Mesothelial cell of epicardium (in vitro differentiated cells): Measurements from ENCODE around the gene FSTL5. TPM values are rescaled to one million over a fixed set of nuclear protein-coding genes. Genes with fewer than 3 reads are reported as not detected.

ENCODE experiments used
- DNase-seq, 2 experiments: peaks; one replicate each; pipeline ENCODE4 v3.0.0; 2021; ENCODE audit warnings: low spot score in 2 of 2; ENCODE audit not compliant: unreplicated experiment in 2 of 2
- H3K27ac Mint-ChIP-seq: 2 replicates; pipeline ENCODE4 v1.8.0; 2021; ENCODE audit warnings: mixed read lengths
- H3K27me3 Mint-ChIP-seq: 2 replicates; pipeline ENCODE4 v1.8.0; 2021; ENCODE audit warnings: low read depth, mixed read lengths
- H3K36me3 Mint-ChIP-seq: 2 replicates; pipeline ENCODE4 v1.8.0; 2021; ENCODE audit warnings: mixed read lengths
- H3K4me1 Mint-ChIP-seq: 2 replicates; pipeline ENCODE4 v1.8.0; 2021; ENCODE audit warnings: mixed read lengths
- H3K4me3 Mint-ChIP-seq: 2 replicates; pipeline ENCODE4 v1.8.0; 2021; ENCODE audit warnings: mild to moderate bottlenecking, moderate library complexity, mixed read lengths
- H3K9me3 Mint-ChIP-seq: 2 replicates; pipeline ENCODE4 v1.8.0; 2021; ENCODE audit warnings: mixed read lengths
- CTCF ChIP-seq: fragments of 200-600 bp; sonication (generic); IDR thresholded peaks from one replicate; pipeline ENCODE4 v1.5.0; 2021; ENCODE audit warnings: antibody characterized with exemption; ENCODE audit not compliant: unreplicated experiment
- total RNA-seq: library from RNA; stranded (reverse); gene quantifications from 3 replicates; pipeline ENCODE4 v1.2.1, GENCODE V29; 2021

Gene FSTL5
- total RNA-seq, 1 donor from 2014 or later = 0.04 TPM

- no peak for TF ChIP-seq CTCF
- Mint-ChIP-seq H3K27ac (no peak overlapping the region), H3K4me3 (no peak overlapping the region), H3K27me3 (no peaks in the 10 kb centered on the region), H3K36me3 (no peaks in the 10 kb centered on the region), H3K4me1 (no peaks in the 10 kb centered on the region), H3K9me3 (no peaks in the 10 kb centered on the region)
- no peak for DNase-seq
These were observed 459.8 kb downstream of the FSTL5 start for GRCh38 chr4:161704040-161704439.

DNA sequence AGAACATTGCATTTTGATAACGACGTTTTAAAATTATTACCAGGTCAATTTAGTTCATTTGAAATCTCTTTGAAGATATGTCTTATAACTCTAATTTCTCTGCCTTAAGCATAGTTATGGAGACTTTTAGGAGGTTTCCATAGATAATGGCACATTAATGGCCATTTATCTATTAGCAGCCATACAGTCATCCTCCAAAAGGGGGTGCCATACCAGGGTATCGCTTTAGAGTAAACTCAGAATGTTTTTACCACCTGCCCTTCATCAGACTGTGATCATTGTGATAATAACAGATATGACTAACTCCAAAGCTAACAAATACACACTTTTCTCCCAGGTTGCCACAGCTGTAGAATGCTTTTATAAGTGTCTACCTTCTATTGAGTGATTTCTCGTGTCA, 461.5 kb downstream of the FSTL5 start:
- H3K27me3 Mint-ChIP-seq = no peaks in the 10 kb centered on the region
- TF ChIP-seq CTCF = no peak
- no peaks in the 10 kb centered on the region for H3K4me1 Mint-ChIP-seq
- H3K36me3 Mint-ChIP-seq = no peaks in the 10 kb centered on the region
- DNase-seq = no peak
- H3K9me3 Mint-ChIP-seq = no peaks in the 10 kb centered on the region
- no peak overlapping the region for H3K27ac Mint-ChIP-seq
- H3K4me3 Mint-ChIP-seq = no peak overlapping the region

GRCh38 chr4:161696944-161697343, 466.9 kb downstream of the FSTL5 start:
- DNase-seq = no peak
- no peaks in the 10 kb centered on the region for H3K27me3 Mint-ChIP-seq
- H3K4me1 Mint-ChIP-seq = no peaks in the 10 kb centered on the region
- no peak overlapping the region for H3K27ac Mint-ChIP-seq
- no peaks in the 10 kb centered on the region for H3K36me3 Mint-ChIP-seq
- TF ChIP-seq CTCF = no peak
- no peaks in the 10 kb centered on the region for H3K9me3 Mint-ChIP-seq
- no peak overlapping the region for H3K4me3 Mint-ChIP-seq

DNA sequence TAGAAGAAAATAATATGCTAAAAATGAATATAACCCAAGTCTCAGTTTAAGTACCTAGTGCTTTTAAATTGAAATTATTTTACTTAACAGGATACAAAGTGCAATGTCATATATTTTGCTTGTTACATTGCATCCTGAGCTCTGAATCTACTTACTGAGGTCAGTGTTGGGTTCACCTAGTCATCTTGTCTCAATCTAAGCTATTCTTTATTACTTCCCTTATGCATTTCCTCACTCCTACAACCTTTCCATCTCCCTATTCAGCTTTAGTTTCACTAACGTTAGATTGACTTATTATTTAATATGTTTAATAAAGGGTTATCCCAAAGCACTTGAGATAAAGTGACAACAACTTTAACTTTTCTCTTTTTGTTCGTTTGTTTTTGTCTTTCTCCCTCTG, 483.7 kb downstream of the FSTL5 start:
- Mint-ChIP-seq H3K4me1 (no peaks in the 10 kb centered on the region), H3K27ac (no peak overlapping the region), H3K27me3 (no peaks in the 10 kb centered on the region), H3K36me3 (no peaks in the 10 kb centered on the region), H3K4me3 (no peak overlapping the region), H3K9me3 (peaks cover 7% of the 10 kb centered on the region)
- no peak for DNase-seq
- TF ChIP-seq CTCF = no peak

DNA sequence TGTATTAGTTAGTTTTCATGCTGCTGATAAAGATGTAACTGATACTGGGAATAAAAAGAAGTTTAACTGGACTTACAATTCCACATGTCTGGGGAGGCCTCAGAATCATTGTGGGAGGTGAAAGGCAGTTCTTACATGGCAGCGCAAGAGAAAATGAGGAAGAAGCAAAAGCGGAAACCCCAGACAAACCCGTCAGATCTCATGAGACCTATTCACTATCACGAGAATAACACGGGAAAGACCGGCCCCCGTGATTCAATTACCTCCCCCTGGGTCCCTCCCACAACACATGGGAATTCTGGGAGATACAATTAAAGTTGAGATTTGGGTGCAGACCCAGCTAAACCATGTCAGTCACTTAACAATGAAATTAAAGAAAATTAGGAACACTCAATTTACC, 499.1 kb downstream of the FSTL5 start:
- Mint-ChIP-seq H3K4me3 (no peak overlapping the region), H3K4me1 (no peaks in the 10 kb centered on the region), H3K36me3 (no peaks in the 10 kb centered on the region), H3K27me3 (no peaks in the 10 kb centered on the region), H3K9me3 (no peaks in the 10 kb centered on the region), H3K27ac (no peak overlapping the region)
- DNase-seq = no peak
- TF ChIP-seq CTCF = no peak

- Mint-ChIP-seq H3K27ac (no peak overlapping the region), H3K27me3 (no peaks in the 10 kb centered on the region), H3K4me3 (no peak overlapping the region), H3K4me1 (no peaks in the 10 kb centered on the region), H3K9me3 (no peaks in the 10 kb centered on the region), H3K36me3 (no peaks in the 10 kb centered on the region)
- no peak for TF ChIP-seq CTCF
- no peak for DNase-seq
These were observed 500.0 kb downstream of the FSTL5 start for GRCh38 chr4:161663844-161664243.
